D721Med (cell line): ENCODE data around the gene LIMCH1.
"Not testable (repeated sequence)": the region's sequence is repeated elsewhere in the genome, so short reads cannot be mapped to it uniquely, and the experiment has no call there.

Experiments
- DNase-seq: peaks from one replicate; pipeline ENCODE4 v3.0.0; 2011; ENCODE audit warnings: low spot score; ENCODE audit not compliant: insufficient read length
- FAIRE-seq: peaks from 2 replicates; lab custom pipeline; 2011; peaks lifted over from hg19 to GRCh38; lab: Jason Lieb, UNC
- TF ChIP-seq, protein P1 (sequence below): IDR thresholded peaks from 2 replicates; pipeline ENCODE4 v1.5.1; 2012; ENCODE audit warnings: mild to moderate bottlenecking, control low read depth; ENCODE audit not compliant: insufficient read depth; ENCODE audit errors: missing control alignments

Gene LIMCH1

DNA sequence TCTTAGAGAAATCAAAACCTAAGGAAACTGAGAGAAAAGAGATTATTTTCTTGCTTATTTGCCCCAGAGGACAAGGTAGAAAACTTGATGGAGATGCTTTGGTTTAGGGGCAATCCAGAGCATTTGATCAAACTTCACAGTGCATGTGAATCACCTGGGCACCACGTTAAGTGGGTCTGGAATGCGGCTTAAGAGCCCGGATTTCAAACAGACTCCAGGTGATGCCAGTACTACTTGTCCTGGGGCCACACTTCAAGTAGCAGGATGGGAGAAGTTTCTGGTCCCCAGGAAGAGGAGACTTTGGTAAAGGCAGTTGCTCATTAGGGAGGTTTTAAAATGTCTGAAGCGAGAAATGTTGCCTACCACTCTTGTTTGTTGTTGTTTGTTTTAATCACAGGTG, 158.8 kb downstream of the LIMCH1 start:
- FAIRE-seq (no peak), DNase-seq (no peak)
- TF ChIP-seq, protein P1, sequence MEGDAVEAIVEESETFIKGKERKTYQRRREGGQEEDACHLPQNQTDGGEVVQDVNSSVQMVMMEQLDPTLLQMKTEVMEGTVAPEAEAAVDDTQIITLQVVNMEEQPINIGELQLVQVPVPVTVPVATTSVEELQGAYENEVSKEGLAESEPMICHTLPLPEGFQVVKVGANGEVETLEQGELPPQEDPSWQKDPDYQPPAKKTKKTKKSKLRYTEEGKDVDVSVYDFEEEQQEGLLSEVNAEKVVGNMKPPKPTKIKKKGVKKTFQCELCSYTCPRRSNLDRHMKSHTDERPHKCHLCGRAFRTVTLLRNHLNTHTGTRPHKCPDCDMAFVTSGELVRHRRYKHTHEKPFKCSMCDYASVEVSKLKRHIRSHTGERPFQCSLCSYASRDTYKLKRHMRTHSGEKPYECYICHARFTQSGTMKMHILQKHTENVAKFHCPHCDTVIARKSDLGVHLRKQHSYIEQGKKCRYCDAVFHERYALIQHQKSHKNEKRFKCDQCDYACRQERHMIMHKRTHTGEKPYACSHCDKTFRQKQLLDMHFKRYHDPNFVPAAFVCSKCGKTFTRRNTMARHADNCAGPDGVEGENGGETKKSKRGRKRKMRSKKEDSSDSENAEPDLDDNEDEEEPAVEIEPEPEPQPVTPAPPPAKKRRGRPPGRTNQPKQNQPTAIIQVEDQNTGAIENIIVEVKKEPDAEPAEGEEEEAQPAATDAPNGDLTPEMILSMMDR = no peak

DNA sequence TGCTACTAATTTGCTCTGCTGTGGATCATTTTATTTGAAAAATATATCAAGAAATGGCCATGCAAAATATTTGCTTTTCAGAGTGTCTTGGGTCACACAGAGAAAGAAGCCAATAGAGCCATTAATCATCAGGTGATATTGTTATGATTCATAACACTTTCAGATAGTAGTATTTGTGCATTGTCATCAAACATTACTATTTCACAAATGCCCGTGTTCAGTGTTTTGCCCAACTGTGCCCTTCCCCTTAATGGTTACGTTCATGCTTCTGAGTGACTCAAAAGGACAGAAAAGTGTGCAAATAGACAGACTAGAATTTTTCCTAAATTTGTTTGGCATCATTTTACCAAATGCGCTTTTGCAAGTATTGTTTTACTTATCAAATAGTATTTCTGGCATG, 164.0 kb downstream of the LIMCH1 start:
- DNase-seq (no peak), FAIRE-seq (no peak)
- TF ChIP-seq, protein P1 = no peak

- DNase-seq (no peak), FAIRE-seq (no peak)
- TF ChIP-seq, protein P1 = no peak
Measured at GRCh38 chr4:41702770-41703169, 164.8 kb downstream of the LIMCH1 start.

GRCh38 chr4:41703785-41704184, 165.8 kb downstream of the LIMCH1 start:
- FAIRE-seq (no peak), DNase-seq (no peak)
- TF ChIP-seq, protein P1 = no peak

- TF ChIP-seq, protein P1 = no peak
- no peak for DNase-seq
- FAIRE-seq = no peak
Measured at GRCh38 chr4:41709844-41710481, 172.0 kb downstream of the LIMCH1 start.

DNA sequence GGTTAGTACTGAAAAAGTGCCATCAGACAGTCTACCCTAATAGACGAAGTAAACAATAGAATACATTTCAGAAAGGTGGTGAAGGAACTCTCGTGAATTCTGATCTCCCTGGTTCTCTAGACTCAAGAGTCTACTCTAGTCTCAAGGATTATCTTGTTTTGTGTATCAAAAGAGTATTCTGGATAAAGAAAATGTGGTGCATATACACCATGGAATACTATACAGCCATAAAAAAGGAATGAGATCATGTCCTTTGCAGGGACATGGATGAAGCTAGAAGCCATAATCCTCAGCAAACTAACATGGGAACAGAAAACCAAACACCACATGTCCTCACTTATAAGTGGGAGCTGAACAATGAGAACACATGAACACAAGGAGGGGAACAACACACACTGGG, 173.7 kb downstream of the LIMCH1 start:
- DNase-seq, FAIRE-seq: not testable (repeated sequence)

DNA sequence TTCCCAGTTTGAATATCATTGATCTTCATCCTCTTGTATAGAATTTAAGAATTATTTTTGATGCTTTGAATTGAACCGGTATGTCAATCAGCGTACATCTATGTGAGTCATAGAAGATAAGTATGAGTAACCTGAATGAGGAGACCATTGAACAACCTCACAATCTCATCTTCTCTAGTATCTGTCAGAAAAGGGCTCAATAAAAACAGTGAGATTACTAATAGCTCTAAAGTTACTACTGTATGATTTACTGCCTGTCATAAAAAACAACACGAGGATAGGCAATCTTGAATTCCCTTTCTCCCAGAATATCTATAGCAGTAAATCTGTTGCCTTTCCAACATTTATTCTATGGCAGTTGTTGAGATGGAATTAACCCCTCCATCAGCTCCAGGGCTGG, 174.5 kb downstream of the LIMCH1 start:
- DNase-seq = no peak
- no peak for FAIRE-seq
- TF ChIP-seq, protein P1 = no peak
